WTC11 (cell line): ENCODE data around the gene GPR132. TPM values are rescaled to one million over a fixed set of nuclear protein-coding genes. Genes with fewer than 3 reads are reported as not detected.

Experiments used
- ATAC-seq: fragments of 200-7000 bp; cut with Tn5 transposase; 2 replicates; pipeline ENCODE4 v1.10.0; 2021; ENCODE audit warnings: mild to moderate bottlenecking, moderate library complexity
- CTCF ChIA-PET: fragments of 300-600 bp; sonication (Branson Sonifier 250); formaldehyde crosslinking; loops from one replicate; lab custom pipeline; 2021; ENCODE audit warnings: antibody characterized with exemption; lab: Charles Lee
- POLR2A ChIA-PET: fragments of 350-600 bp; sonication (Branson Sonifier 250); formaldehyde crosslinking; loops from one replicate; lab custom pipeline; 2021; ENCODE audit warnings: antibody characterized with exemption; lab: Charles Lee
- DNase-seq: peaks from one replicate; pipeline ENCODE4 v3.0.0; 2021; ENCODE audit warnings: low spot score
- H3K27ac Mint-ChIP-seq: 2 replicates; pipeline ENCODE4 v1.8.0; 2021; ENCODE audit warnings: mixed read lengths
- H3K27me3 Mint-ChIP-seq: 2 replicates; pipeline ENCODE4 v1.8.0; 2021; ENCODE audit warnings: low read depth, mild to moderate bottlenecking, moderate library complexity, mixed read lengths
- H3K36me3 Mint-ChIP-seq: 2 replicates; pipeline ENCODE4 v1.8.0; 2021; ENCODE audit warnings: mixed read lengths
- H3K4me1 Mint-ChIP-seq: 2 replicates; pipeline ENCODE4 v1.8.0; 2022; ENCODE audit warnings: mixed read lengths
- H3K4me3 Mint-ChIP-seq: 2 replicates; pipeline ENCODE4 v1.8.0; 2021; ENCODE audit warnings: mild to moderate bottlenecking, moderate library complexity, mixed read lengths
- H3K9me3 Mint-ChIP-seq: 2 replicates; pipeline ENCODE4 v1.8.0; 2021; ENCODE audit warnings: mixed read lengths
- ATF1 ChIP-seq: sonication (generic); formaldehyde crosslinking; IDR thresholded peaks from 2 replicates; pipeline ENCODE4 v1.8.1; 2023; ENCODE audit warnings: mild to moderate bottlenecking, moderate library complexity, missing genetic modification reagents
- CBFB ChIP-seq: sonication (generic); formaldehyde crosslinking; IDR thresholded peaks from 2 replicates; pipeline ENCODE4 v1.8.1; 2022; ENCODE audit warnings: mild to moderate bottlenecking, low read depth, missing genetic modification reagents
- CREM ChIP-seq: sonication (generic); formaldehyde crosslinking; IDR thresholded peaks from 2 replicates; pipeline ENCODE4 v1.8.1; 2022; ENCODE audit warnings: mild to moderate bottlenecking, missing genetic modification reagents, moderate library complexity
- ETV6 ChIP-seq: sonication (generic); formaldehyde crosslinking; IDR thresholded peaks from 2 replicates; pipeline ENCODE4 v1.8.1; 2022; ENCODE audit warnings: mild to moderate bottlenecking, missing genetic modification reagents
- GTF2I ChIP-seq: fragments of 250-450 bp; sonication (Bioruptor Pico); conservative IDR thresholded peaks from 2 replicates; pipeline ENCODE4 v1.4.0; 2021; ENCODE audit warnings: mild to moderate bottlenecking
- IRF2 ChIP-seq: sonication (generic); formaldehyde crosslinking; IDR thresholded peaks from 2 replicates; pipeline ENCODE4 v1.8.0; 2022; ENCODE audit warnings: low read depth, missing genetic modification reagents, borderline replicate concordance
- MXD4 ChIP-seq: fragments of 250-450 bp; sonication (Bioruptor Pico); IDR thresholded peaks from 2 replicates; pipeline ENCODE4 v1.8.0; 2021; ENCODE audit warnings: mild to moderate bottlenecking, moderate library complexity, borderline replicate concordance
- MYBL2 ChIP-seq: sonication (generic); formaldehyde crosslinking; IDR thresholded peaks from 2 replicates; pipeline ENCODE4 v1.8.1; 2023; ENCODE audit warnings: mild to moderate bottlenecking, moderate library complexity, missing genetic modification reagents
- NFYB ChIP-seq: sonication (generic); formaldehyde crosslinking; conservative IDR thresholded peaks from 2 replicates; pipeline ENCODE4 v1.8.0; 2022; ENCODE audit warnings: low read depth, missing genetic modification reagents
- NR3C1 ChIP-seq: sonication (generic); formaldehyde crosslinking; conservative IDR thresholded peaks from 2 replicates; pipeline ENCODE4 v1.8.1; 2023; ENCODE audit warnings: low read depth, mild to moderate bottlenecking, missing genetic modification reagents
- RELA ChIP-seq: sonication (generic); formaldehyde crosslinking; IDR thresholded peaks from 2 replicates; pipeline ENCODE4 v1.8.1; 2022; ENCODE audit warnings: missing genetic modification reagents, mild to moderate bottlenecking, borderline replicate concordance
- SMAD3 ChIP-seq: sonication (generic); formaldehyde crosslinking; IDR thresholded peaks from 2 replicates; pipeline ENCODE4 v1.8.0; 2022; ENCODE audit warnings: missing genetic modification reagents, mild to moderate bottlenecking, borderline replicate concordance
- SMAD4 ChIP-seq: sonication (generic); formaldehyde crosslinking; IDR thresholded peaks from 2 replicates; pipeline ENCODE4 v1.8.0; 2022; ENCODE audit warnings: mild to moderate bottlenecking, missing genetic modification reagents
- TCF7 ChIP-seq: sonication (generic); formaldehyde crosslinking; IDR thresholded peaks from 2 replicates; pipeline ENCODE4 v1.8.0; 2022; ENCODE audit warnings: mild to moderate bottlenecking, low read depth, missing genetic modification reagents, moderate library complexity
- ZNF423 ChIP-seq: fragments of 250-450 bp; sonication (Bioruptor Pico); IDR thresholded peaks from 2 replicates; pipeline ENCODE4 v2.1.2; 2022; ENCODE audit warnings: mild to moderate bottlenecking, moderate library complexity
- ZNF512 ChIP-seq: sonication (generic); formaldehyde crosslinking; IDR thresholded peaks from 2 replicates; pipeline ENCODE4 v1.8.1; 2022; ENCODE audit warnings: missing genetic modification reagents, borderline replicate concordance
- total RNA-seq: library from RNA; stranded (reverse); gene quantifications from 3 replicates; pipeline ENCODE4 v1.2.3, GENCODE V29; 2021
- TF ChIP-seq, protein P1 (sequence below): sonication (generic); formaldehyde crosslinking; IDR thresholded peaks from 2 replicates; pipeline ENCODE4 v1.8.0; 2022; ENCODE audit warnings: mild to moderate bottlenecking, missing genetic modification reagents
- TF ChIP-seq, protein P2 (sequence below): fragments of 250-450 bp; sonication (Bioruptor Pico); IDR thresholded peaks from 2 replicates; pipeline ENCODE4 v1.9.0; 2021; ENCODE audit warnings: mild to moderate bottlenecking
- TF ChIP-seq, protein P3 (sequence below): sonication (generic); formaldehyde crosslinking; IDR thresholded peaks from 2 replicates; pipeline ENCODE4 v1.8.0; 2023; ENCODE audit warnings: missing genetic modification reagents, mild to moderate bottlenecking, borderline replicate concordance
- TF ChIP-seq, protein P4 (sequence below): fragments of 250-450 bp; sonication (Bioruptor Pico); IDR thresholded peaks from 2 replicates; pipeline ENCODE4 v1.9.0; 2021; ENCODE audit warnings: mild to moderate bottlenecking
- TF ChIP-seq, protein P5 (sequence below): fragments of 250-450 bp; sonication (Bioruptor Pico); IDR thresholded peaks from 2 replicates; pipeline ENCODE4 v1.8.0; 2021; ENCODE audit warnings: mild to moderate bottlenecking

GPR132 gene
- total RNA-seq, 1 experiment from 2014 or later, result 0.13 TPM

DNA sequence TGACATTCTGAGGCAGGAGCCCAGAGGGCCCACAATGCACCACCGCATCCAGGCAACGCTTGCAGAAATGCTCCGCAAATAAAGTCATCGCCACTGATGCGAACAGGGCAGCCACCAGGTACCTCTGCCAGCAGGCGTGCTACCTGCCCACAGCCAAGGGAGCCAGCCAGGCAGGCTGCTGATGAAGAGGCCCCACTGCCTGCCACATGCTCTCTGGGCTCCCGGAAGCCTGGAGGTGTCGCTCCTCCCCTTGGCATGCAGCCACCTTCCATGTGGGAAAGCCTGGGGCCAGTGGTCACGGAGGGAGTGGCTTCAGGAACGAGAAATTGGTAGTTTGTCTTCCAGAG, 14.7 kb downstream of the GPR132 start (continued):
- no peak for TF ChIP-seq RELA
- no peak for TF ChIP-seq ZNF512 (CRISPR knock-in tag)
- TF ChIP-seq NFYB (CRISPR knock-in tag), result no peak
- TF ChIP-seq, protein P1, sequence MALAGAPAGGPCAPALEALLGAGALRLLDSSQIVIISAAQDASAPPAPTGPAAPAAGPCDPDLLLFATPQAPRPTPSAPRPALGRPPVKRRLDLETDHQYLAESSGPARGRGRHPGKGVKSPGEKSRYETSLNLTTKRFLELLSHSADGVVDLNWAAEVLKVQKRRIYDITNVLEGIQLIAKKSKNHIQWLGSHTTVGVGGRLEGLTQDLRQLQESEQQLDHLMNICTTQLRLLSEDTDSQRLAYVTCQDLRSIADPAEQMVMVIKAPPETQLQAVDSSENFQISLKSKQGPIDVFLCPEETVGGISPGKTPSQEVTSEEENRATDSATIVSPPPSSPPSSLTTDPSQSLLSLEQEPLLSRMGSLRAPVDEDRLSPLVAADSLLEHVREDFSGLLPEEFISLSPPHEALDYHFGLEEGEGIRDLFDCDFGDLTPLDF (CRISPR knock-in tag), result no peak
- TF ChIP-seq, protein P2, sequence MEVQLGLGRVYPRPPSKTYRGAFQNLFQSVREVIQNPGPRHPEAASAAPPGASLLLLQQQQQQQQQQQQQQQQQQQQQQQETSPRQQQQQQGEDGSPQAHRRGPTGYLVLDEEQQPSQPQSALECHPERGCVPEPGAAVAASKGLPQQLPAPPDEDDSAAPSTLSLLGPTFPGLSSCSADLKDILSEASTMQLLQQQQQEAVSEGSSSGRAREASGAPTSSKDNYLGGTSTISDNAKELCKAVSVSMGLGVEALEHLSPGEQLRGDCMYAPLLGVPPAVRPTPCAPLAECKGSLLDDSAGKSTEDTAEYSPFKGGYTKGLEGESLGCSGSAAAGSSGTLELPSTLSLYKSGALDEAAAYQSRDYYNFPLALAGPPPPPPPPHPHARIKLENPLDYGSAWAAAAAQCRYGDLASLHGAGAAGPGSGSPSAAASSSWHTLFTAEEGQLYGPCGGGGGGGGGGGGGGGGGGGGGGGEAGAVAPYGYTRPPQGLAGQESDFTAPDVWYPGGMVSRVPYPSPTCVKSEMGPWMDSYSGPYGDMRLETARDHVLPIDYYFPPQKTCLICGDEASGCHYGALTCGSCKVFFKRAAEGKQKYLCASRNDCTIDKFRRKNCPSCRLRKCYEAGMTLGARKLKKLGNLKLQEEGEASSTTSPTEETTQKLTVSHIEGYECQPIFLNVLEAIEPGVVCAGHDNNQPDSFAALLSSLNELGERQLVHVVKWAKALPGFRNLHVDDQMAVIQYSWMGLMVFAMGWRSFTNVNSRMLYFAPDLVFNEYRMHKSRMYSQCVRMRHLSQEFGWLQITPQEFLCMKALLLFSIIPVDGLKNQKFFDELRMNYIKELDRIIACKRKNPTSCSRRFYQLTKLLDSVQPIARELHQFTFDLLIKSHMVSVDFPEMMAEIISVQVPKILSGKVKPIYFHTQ (CRISPR knock-in tag), result no peak
- no peak for TF ChIP-seq SMAD4
- no peak for TF ChIP-seq SMAD3 (CRISPR knock-in tag)

DNA sequence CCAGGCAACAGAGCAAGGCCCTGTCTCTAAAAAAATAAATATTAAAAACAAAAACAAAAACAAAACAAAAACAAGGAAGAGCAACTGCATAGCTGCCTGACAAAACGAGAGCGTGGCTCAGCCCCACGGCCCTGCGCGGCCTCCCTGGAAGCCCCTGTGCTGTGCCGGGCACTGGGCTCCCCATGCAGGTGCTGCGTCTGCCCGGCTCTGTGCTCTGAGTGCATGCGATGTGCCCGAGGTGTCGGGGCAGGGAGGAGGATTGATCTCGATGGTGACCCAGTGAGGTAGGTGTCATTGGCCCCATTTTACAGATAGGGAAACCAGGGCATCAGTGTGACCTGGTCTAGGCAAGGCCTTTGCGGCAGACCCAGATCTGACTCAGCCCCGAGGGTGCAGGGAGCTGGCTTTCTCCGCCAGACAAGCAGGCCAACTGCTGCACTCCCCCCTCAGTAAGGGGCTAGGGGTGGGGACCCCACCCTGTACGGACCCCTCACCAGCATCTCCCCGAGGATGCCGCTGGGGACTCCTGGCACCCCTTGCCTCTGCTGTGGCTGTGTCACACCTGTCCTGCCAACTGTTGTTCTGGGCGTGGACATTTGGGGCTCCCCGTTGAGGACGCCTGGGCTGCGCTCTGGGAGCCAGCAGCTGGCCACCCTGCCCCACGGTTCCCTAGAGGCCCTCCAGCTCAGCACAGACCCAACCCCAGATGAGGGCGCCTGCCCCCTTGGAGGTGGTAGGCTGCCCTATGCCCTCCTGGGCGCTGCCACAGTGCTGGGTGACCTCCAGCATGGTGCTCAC, 15.3 kb downstream of the GPR132 start:
- ChIA-PET POLR2A (no interaction called here), CTCF (interaction anchor here (1.0 kb wide), 2 partner anchors 9 to 117 kb away, joined by 3 to 4 read pairs; no protein-coding TSS in a partner anchor)
- H3K9me3 Mint-ChIP-seq, result no peaks in the 10 kb centered on the region
- TF ChIP-seq ZNF423 (no peak), IRF2 (CRISPR knock-in tag) (no peak), GTF2I (CRISPR knock-in tag) (no peak), MYBL2 (no peak), ETV6 (no peak), MXD4 (no peak), NR3C1 (CRISPR knock-in tag) (no peak), CREM (CRISPR knock-in tag) (no peak), TCF7 (no peak), ATF1 (no peak), CBFB (CRISPR knock-in tag) (no peak)
- TF ChIP-seq, protein P3, sequence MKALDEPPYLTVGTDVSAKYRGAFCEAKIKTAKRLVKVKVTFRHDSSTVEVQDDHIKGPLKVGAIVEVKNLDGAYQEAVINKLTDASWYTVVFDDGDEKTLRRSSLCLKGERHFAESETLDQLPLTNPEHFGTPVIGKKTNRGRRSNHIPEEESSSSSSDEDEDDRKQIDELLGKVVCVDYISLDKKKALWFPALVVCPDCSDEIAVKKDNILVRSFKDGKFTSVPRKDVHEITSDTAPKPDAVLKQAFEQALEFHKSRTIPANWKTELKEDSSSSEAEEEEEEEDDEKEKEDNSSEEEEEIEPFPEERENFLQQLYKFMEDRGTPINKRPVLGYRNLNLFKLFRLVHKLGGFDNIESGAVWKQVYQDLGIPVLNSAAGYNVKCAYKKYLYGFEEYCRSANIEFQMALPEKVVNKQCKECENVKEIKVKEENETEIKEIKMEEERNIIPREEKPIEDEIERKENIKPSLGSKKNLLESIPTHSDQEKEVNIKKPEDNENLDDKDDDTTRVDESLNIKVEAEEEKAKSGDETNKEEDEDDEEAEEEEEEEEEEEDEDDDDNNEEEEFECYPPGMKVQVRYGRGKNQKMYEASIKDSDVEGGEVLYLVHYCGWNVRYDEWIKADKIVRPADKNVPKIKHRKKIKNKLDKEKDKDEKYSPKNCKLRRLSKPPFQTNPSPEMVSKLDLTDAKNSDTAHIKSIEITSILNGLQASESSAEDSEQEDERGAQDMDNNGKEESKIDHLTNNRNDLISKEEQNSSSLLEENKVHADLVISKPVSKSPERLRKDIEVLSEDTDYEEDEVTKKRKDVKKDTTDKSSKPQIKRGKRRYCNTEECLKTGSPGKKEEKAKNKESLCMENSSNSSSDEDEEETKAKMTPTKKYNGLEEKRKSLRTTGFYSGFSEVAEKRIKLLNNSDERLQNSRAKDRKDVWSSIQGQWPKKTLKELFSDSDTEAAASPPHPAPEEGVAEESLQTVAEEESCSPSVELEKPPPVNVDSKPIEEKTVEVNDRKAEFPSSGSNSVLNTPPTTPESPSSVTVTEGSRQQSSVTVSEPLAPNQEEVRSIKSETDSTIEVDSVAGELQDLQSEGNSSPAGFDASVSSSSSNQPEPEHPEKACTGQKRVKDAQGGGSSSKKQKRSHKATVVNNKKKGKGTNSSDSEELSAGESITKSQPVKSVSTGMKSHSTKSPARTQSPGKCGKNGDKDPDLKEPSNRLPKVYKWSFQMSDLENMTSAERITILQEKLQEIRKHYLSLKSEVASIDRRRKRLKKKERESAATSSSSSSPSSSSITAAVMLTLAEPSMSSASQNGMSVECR (CRISPR knock-in tag), result no peak
- TF ChIP-seq, protein P4, sequence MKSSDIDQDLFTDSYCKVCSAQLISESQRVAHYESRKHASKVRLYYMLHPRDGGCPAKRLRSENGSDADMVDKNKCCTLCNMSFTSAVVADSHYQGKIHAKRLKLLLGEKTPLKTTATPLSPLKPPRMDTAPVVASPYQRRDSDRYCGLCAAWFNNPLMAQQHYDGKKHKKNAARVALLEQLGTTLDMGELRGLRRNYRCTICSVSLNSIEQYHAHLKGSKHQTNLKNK (CRISPR knock-in tag), result no peak
- TF ChIP-seq, protein P5, sequence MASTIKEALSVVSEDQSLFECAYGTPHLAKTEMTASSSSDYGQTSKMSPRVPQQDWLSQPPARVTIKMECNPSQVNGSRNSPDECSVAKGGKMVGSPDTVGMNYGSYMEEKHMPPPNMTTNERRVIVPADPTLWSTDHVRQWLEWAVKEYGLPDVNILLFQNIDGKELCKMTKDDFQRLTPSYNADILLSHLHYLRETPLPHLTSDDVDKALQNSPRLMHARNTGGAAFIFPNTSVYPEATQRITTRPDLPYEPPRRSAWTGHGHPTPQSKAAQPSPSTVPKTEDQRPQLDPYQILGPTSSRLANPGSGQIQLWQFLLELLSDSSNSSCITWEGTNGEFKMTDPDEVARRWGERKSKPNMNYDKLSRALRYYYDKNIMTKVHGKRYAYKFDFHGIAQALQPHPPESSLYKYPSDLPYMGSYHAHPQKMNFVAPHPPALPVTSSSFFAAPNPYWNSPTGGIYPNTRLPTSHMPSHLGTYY (CRISPR knock-in tag), result no peak
- no peaks in the 10 kb centered on the region for H3K4me1 Mint-ChIP-seq
- no peaks in the 10 kb centered on the region for H3K36me3 Mint-ChIP-seq
- no peak overlapping the region for H3K27ac Mint-ChIP-seq
- H3K27me3 Mint-ChIP-seq, result peaks cover 16% of the 10 kb centered on the region
- ATAC-seq (no peak), DNase-seq (no peak)
- H3K4me3 Mint-ChIP-seq, result no peak overlapping the region
